Fibroblast of pulmonary artery (primary cell): ENCODE measurements around the gene LRMDA.

Experiments used
- DNase-seq: peaks from one replicate; pipeline ENCODE4 v3.0.0-alpha.2; 2010; ENCODE audit warnings: low read depth
- H3K4me3 ChIP-seq: replicated peaks from 2 replicates; pipeline ENCODE4 v1.5.1; 2011; ENCODE audit warnings: low read depth, mild to moderate bottlenecking, control low read depth, low read length, moderate library complexity
- CTCF ChIP-seq: IDR thresholded peaks from 2 replicates; pipeline ENCODE4 v1.5.1; 2011; ENCODE audit warnings: mild to moderate bottlenecking, control low read depth, low read length, inconsistent platforms; ENCODE audit errors: missing control alignments

The LRMDA gene

GRCh38 chr10:76175533-76176165 lies 744.2 kb downstream of the LRMDA start:
- no peak for TF ChIP-seq CTCF
- no peak for DNase-seq
- no peak overlapping the region for H3K4me3 ChIP-seq

- TF ChIP-seq CTCF, result no peak
- DNase-seq, result no peak
- H3K4me3 ChIP-seq, result no peak overlapping the region
These were observed 744.7 kb downstream of the LRMDA start for GRCh38 chr10:76176166-76176550.

GRCh38 chr10:76177936-76178335 lies 746.5 kb downstream of the LRMDA start:
- no peak overlapping the region for H3K4me3 ChIP-seq
- no peak for DNase-seq
- no peak for TF ChIP-seq CTCF

- no peak overlapping the region for H3K4me3 ChIP-seq
- TF ChIP-seq CTCF, result no peak
- no peak for DNase-seq
These were observed 747.3 kb downstream of the LRMDA start for GRCh38 chr10:76178532-76179292.

- no peak overlapping the region for H3K4me3 ChIP-seq
- no peak for DNase-seq
- TF ChIP-seq CTCF, result no peak
These were observed 748.4 kb downstream of the LRMDA start for GRCh38 chr10:76179806-76180205.

GRCh38 chr10:76184647-76185046 lies 753.2 kb downstream of the LRMDA start:
- DNase-seq, result no peak
- TF ChIP-seq CTCF, result no peak
- H3K4me3 ChIP-seq, result no peak overlapping the region
